SK-N-MC (cell line): Measurements from ENCODE around the gene PDS5B.

ENCODE experiments used
- EZH2 ChIP-seq: fragments of 200-600 bp; sonication (generic); IDR thresholded peaks from one replicate; pipeline ENCODE4 v1.6.1; 2017; ENCODE audit warnings: antibody characterized with exemption
- POLR2AphosphoS5 ChIP-seq: IDR thresholded peaks from 2 replicates; pipeline ENCODE4 v1.6.1; 2012; ENCODE audit warnings: mild to moderate bottlenecking, low read depth, low read length, borderline replicate concordance

GRCh38 chr13:32609428-32609827, 23.2 kb downstream of the PDS5B start:
- TF ChIP-seq EZH2 (no peak), POLR2AphosphoS5 (no peak)
